Measurements from ENCODE around the gene PLD6. TPM values are rescaled to one million over a fixed set of nuclear protein-coding genes. Genes with fewer than 3 reads are reported as not detected.

PLD6 gene
- total RNA-seq, 1 experiment from 2014 or later: 15.5 TPM

DNA sequence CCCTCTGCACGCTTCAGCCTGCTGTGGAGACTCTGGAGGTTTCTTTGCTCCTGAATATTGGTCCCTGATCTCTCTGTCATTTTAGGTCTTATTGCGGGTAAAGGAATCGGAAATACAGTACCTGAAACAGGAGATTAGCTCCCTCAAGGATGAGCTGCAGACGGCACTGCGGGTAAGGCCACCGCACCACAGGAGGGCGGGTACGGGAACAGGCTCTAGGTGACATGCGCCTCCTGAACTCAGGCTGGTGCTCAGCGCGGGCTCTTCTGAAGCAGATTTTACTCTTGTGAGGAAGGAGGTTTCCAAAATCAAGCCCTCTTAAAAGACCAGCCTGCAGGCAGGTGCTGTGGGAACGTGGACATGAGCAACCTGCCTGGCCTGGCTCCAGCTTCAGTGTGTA lies 29.8 kb downstream of the PLD6 start:
- H3K4me3 ChIP-seq (ENCODE audit: low read depth, low read length, poor library complexity, severe bottlenecking): no peak overlapping the region
- intact Hi-C loops (cut with micrococcal nuclease; ENCODE audit: unreplicated experiment): no loop called here
- no peaks in the 10 kb centered on the region for H3K9me3 ChIP-seq (ENCODE audit: low read depth, low read length, poor library complexity, severe bottlenecking)
- BruUV-seq (replicated peaks): no TSS peak
- TF ChIP-seq CTCF (conservative IDR thresholded peaks at IDR 0.05; ENCODE audit: low read depth, low read length) (no peak), EZH2 (IDR thresholded peaks at IDR 0.05; ENCODE audit: borderline replicate concordance, low read depth, low read length, poor library complexity, severe bottlenecking) (no peak)
- H3K4me1 ChIP-seq (ENCODE audit: insufficient read depth, low read length, poor library complexity, severe bottlenecking): no peaks in the 10 kb centered on the region
- H3K27me3 ChIP-seq (replicated peaks; ENCODE audit: insufficient read depth, low read depth, low read length, poor library complexity): no peaks in the 10 kb centered on the region
- no peak overlapping the region for H3K27ac ChIP-seq (ENCODE audit: low read depth, low read length, poor library complexity, severe bottlenecking)
- CTCF ChIA-PET: no interaction called here
- peaks cover 83% of the 10 kb centered on the region for H3K36me3 ChIP-seq (ENCODE audit: insufficient read depth, low read length, poor library complexity, severe bottlenecking)
- DNase-seq (ENCODE audit: low spot score): no peak
- POLR2A ChIA-PET (ENCODE audit: low non-redundant PET): no interaction called here

DNA sequence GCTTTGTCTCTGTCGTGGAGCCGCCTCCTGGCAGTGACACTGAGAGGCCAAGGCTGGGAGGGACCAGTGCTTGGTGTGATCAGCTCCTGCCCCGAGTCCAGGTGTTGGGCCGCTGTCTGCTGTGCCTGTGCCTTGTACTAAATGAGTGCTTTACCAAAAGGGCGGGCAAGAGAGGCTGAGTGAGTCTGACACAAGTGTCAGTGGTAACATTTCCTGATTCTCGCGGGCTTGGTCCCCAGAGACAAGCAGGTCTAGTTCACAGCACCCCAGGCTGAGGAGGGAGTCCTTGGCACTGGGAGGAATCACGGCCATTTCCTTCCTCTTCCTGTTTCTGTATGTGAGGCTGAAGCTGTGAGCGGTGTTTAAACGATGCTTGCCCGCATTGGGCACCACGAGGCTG lies 30.2 kb downstream of the PLD6 start:
- H3K27ac ChIP-seq (ENCODE audit: low read depth, low read length, poor library complexity, severe bottlenecking): no peak overlapping the region
- peaks cover 84% of the 10 kb centered on the region for H3K36me3 ChIP-seq (ENCODE audit: insufficient read depth, low read length, poor library complexity, severe bottlenecking)
- intact Hi-C loops (cut with micrococcal nuclease; ENCODE audit: unreplicated experiment): no loop called here
- no TSS peak for BruUV-seq (replicated peaks)
- no peaks in the 10 kb centered on the region for H3K27me3 ChIP-seq (replicated peaks; ENCODE audit: insufficient read depth, low read depth, low read length, poor library complexity)
- H3K9me3 ChIP-seq (ENCODE audit: low read depth, low read length, poor library complexity, severe bottlenecking): no peaks in the 10 kb centered on the region
- ChIA-PET POLR2A (ENCODE audit: low non-redundant PET) (no interaction called here), CTCF (no interaction called here)
- no peaks in the 10 kb centered on the region for H3K4me1 ChIP-seq (ENCODE audit: insufficient read depth, low read length, poor library complexity, severe bottlenecking)
- DNase-seq (ENCODE audit: low spot score): no peak
- TF ChIP-seq CTCF (conservative IDR thresholded peaks at IDR 0.05; ENCODE audit: low read depth, low read length) (no peak), EZH2 (IDR thresholded peaks at IDR 0.05; ENCODE audit: borderline replicate concordance, low read depth, low read length, poor library complexity, severe bottlenecking) (no peak)
- no peak overlapping the region for H3K4me3 ChIP-seq (ENCODE audit: low read depth, low read length, poor library complexity, severe bottlenecking)

DNA sequence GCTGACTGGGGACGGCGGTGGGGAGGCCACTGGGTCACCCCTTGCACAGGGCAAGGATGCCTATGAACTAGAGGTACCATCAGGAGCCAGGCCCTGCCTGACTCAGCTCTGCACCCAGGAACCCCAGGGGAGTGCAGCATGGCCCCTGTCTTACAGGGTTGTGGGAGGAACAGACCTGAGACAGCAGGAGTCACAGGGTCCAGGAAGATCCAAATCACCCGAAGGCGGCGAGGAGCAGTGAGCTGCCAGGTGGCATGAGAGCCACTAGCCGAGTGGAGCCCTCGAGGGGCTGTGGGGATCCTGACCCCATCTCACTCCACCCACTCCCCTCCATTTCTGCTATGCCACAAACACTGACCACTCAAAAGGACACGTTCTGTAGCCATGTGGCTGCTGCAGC lies 30.8 kb downstream of the PLD6 start:
- ChIA-PET POLR2A (ENCODE audit: low non-redundant PET) (no interaction called here), CTCF (no interaction called here)
- no peak overlapping the region for H3K4me3 ChIP-seq (ENCODE audit: low read depth, low read length, poor library complexity, severe bottlenecking)
- no TSS peak for BruUV-seq (replicated peaks)
- H3K27ac ChIP-seq (ENCODE audit: low read depth, low read length, poor library complexity, severe bottlenecking): no peak overlapping the region
- H3K4me1 ChIP-seq (ENCODE audit: insufficient read depth, low read length, poor library complexity, severe bottlenecking): no peaks in the 10 kb centered on the region
- no peaks in the 10 kb centered on the region for H3K27me3 ChIP-seq (replicated peaks; ENCODE audit: insufficient read depth, low read depth, low read length, poor library complexity)
- no peaks in the 10 kb centered on the region for H3K9me3 ChIP-seq (ENCODE audit: low read depth, low read length, poor library complexity, severe bottlenecking)
- peaks cover 78% of the 10 kb centered on the region for H3K36me3 ChIP-seq (ENCODE audit: insufficient read depth, low read length, poor library complexity, severe bottlenecking)
- intact Hi-C loops (cut with micrococcal nuclease; ENCODE audit: unreplicated experiment): no loop called here
- DNase-seq (ENCODE audit: low spot score): no peak
- TF ChIP-seq EZH2 (IDR thresholded peaks at IDR 0.05; ENCODE audit: borderline replicate concordance, low read depth, low read length, poor library complexity, severe bottlenecking) (no peak), CTCF (conservative IDR thresholded peaks at IDR 0.05; ENCODE audit: low read depth, low read length) (no peak)
